Measurements from ENCODE around the gene SPATA18. TPM values are rescaled to one million over a fixed set of nuclear protein-coding genes. Genes with fewer than 3 reads are reported as not detected.

Gene SPATA18, protein sequence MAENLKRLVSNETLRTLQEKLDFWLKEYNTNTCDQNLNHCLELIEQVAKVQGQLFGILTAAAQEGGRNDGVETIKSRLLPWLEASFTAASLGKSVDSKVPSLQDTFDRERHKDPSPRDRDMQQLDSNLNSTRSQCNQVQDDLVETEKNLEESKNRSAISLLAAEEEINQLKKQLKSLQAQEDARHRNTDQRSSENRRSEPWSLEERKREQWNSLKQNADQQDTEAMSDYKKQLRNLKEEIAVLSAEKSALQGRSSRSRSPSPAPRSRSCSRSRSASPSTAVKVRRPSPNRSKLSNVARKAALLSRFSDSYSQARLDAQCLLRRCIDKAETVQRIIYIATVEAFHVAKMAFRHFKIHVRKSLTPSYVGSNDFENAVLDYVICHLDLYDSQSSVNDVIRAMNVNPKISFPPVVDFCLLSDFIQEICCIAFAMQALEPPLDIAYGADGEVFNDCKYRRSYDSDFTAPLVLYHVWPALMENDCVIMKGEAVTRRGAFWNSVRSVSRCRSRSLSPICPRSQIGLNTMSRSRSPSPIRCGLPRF
- 6.0 TPM for total RNA-seq

DNA sequence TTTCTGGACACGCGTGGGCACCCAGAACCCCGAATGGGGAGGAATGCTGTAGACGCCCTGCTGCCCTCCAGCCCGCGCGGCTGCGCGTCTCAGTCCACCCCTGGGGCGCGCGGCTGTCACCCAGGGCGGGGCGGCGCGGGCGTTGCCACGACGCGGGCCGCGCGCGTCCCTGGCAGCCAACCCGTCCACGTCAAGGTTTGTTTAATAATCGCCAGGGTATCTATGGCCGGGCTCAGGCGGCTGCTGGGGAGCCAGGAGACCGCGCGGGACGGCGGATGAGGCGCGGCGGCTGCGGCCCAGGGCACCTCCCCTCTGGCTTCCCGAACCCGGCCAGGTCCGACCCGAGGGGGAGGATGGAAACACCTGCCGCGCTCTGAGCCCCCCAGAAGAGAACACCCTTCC, at the start of gene SPATA18:
Gene SPATA18 (plus strand): TSS at position 92 of the 402 bp plus-strand sequence. CDS start 401 bp downstream, outside the sequence.

DNA sequence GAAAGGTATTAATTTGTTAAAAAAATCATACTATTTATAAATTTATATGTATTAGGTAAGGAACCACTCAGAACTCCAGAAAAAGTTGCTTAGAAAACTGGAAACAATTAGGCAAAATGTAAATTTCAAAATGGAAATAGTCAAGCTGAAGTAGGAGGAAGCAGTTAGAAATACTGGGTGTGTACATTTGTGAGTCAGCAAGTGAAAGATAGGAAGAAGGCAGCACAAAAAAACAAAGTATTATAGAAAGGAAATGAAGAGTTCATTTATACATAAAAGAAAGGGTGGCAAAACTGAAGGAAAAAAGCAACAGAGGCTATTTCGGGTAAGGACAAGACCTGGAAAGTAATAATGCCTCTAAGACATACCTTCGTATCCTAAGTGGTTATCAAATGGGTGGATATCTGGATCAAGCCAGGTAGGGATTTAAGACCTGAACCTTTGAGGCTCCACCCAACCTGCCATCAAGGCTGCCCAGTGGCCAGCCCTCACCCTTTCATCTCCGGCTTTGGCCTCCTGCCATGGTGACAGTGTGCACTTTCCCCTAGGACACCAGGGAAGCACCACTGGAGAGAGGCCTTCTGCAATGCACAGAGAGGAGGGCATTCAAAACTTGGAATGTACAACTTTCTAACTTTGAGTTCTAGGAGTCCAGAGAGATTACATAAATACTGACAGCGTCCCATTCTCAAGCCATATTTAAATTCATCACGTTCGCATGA, 31.0 kb upstream of the SPATA18 start, which contains the start of gene LRRC66:
Gene LRRC66 (minus strand): TSS at position 428 of the 722 bp plus-strand sequence. CDS start 2,750 bp downstream, outside the sequence.

DNA sequence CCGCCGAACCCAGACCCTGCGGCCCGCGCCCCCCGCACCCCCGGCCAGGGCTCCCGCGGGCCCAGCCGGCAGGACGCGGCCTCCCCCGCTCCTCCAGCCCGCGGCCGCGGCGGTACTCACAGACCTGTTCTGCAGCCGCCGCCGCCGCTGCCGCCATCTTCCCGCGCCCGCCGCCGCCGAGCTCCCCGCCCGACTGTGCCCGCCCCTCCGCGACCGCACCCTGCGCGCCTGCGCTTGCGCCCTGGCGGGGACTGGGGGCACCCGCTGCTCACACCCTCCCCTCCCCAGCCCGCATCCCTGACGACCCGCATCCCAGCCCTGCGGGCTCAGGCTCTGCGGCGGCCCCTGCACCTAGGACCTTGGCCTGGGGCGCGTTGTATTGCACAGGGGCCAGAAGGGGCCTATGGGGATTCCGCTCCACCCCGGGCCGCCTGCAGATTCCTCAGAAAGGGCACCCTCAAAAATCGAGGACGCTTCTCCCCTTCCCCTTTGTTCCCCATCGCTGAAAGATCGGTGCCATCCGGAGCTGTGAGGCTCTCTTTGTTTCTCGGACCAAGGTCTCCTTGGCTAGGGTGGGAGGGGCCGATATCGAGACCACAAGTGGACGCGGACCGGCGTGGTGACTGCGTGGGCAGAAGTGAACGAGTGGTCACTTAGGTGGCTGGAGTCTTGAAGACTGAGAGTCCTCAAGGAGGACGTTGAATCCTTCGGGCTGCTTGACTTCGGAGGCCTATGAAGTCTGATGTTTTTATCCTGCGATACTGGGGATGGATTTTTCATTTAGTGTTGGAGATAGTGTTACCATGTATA, 12.8 kb upstream of the SPATA18 start, which contains the start of gene SGCB:
Gene SGCB (minus strand): TSS at position 197 of the 810 bp plus-strand sequence. CDS start 40 bp downstream, at position 157.

Other genes with a start within 250 kb of the SPATA18 start
- 124 TPM for gene DCUN1D4, start 208.2 kb upstream of the SPATA18 start, total RNA-seq
- 0.46 TPM for gene LRRC66, start 30.9 kb upstream of the SPATA18 start, total RNA-seq
- 82.6 TPM for gene SGCB, start 13.0 kb upstream of the SPATA18 start, total RNA-seq